Inflammatory macrophage (primary cell): ENCODE data around the gene ACSL6.
A peak's percentile ranks its signal among the peaks of the same experiment; 100 is the strongest.

ENCODE experiments used
- DNase-seq, 2 donors: peaks; one replicate each; pipeline ENCODE4 v3.0.0-alpha.2; 2020 to 2022

The ACSL6 gene

DNA sequence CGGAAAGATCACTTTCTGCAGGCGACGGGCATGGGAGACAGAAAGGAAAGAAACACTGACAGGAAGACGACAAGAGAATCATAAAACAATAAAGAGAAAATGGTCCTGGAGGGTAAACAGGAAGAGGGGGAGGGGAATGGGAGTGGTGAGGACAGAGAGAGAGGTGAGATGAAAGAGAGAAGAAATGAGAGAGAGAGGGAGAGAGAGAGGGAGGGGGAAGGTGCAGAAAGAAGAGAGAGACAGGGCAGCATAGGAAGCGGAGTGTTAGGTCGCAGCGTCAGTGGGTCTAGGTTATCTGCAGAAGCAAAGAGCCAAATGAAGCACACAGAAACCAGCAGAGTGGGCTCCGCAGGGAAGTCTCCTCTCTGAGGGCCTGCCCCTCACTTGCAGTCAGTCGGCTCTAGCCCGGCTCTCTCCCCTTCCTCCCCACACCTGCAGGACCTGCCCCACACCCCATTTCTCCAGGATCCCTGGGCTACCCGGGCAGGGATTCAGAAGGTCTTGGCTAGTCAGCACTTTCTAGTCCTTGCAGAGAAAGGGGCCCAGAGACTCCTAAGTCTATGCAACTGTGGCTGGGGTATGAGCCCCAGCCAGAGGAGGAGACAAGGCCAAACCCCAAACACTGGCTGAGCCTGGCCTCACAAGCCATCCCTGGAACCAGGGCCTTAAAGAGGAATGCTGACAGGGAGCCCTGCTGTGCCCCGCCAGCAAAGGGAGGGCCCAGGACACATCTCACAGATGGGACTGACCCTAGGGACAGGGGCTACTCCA, 36.3 kb downstream of the ACSL6 start:
- no peak for DNase-seq

GRCh38 chr5:131974622-131974955, 36.9 kb downstream of the ACSL6 start:
- DNase-seq: no peak

DNA sequence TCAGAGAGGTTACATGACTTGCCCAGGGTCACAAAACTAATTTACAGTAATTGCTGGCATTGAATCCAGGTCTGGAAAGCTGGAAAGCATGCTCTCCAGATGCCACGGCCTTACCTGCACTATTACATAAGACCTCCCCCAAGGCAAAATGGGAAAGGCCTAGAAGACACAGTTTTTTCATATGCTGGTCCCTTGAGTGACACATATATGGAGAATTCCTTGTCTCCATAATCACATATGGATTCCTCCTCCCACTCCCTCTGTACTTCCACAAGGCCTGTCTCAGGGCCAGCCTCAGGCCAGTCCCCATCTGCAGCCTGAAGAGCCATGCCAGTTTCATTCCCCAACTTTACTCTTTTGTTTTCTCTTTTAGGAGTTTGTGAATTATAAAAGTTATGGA, 37.4 kb downstream of the ACSL6 start:
- DNase-seq: no peak

- no peak for DNase-seq
Measured at GRCh38 chr5:131973089-131973712, 38.3 kb downstream of the ACSL6 start.

GRCh38 chr5:131968396-131968954, 43.0 kb downstream of the ACSL6 start:
- no peak for DNase-seq

GRCh38 chr5:131966551-131966950, 44.9 kb downstream of the ACSL6 start:
- DNase-seq: no peak

DNA sequence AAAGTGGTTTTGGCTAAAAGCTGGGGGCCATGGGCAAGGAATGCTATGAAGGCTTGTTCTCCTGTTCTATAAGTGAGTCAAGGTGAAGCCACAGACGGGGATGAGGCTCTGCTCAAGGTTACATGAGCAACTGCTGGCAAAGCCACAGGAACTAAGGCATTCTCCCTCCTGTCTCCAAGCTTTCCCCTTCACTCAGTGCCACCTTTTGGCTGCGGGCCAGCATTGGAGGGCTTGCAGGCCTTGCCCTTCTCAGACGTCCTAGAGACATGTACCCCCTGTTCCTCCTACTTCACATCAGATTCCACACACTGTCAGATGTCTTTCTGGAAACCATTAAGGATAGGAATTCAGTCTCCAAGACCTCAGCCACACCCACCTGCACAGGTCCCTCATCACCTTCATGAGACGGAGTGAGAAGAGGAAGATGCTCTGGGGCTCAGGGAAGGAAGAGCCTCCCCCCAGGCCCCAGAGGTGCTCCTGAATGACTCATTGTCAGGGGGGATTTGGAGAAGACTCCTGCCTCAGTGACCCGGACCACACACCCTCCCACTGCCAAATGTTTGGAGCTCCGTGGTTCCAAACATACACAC, 45.5 kb downstream of the ACSL6 start:
- DNase-seq: no peak

DNA sequence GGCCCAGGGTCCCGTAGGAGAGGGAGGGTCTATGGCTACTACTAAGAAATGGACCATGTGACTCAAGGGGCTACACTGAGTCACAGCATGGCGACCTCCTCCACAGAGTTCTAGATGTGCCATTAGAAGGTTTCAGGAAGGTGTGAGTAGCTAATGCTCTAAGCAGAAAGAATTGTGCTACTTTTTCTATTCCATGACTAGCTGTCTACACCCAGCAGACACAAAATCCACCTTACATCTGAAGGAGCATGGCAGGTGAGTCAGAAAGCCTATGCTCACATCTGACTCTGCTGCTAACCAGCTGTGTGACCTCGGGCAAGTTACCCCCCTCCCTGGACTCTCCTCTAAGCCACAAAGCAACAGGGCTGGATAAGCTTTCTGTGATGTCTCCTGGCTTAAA, 51.6 kb downstream of the ACSL6 start:
- no peak for DNase-seq

- no peak for DNase-seq
Measured at GRCh38 chr5:131959136-131959535, 52.3 kb downstream of the ACSL6 start.

- no peak for DNase-seq
Measured at GRCh38 chr5:131957721-131958441, 53.6 kb downstream of the ACSL6 start.

DNA sequence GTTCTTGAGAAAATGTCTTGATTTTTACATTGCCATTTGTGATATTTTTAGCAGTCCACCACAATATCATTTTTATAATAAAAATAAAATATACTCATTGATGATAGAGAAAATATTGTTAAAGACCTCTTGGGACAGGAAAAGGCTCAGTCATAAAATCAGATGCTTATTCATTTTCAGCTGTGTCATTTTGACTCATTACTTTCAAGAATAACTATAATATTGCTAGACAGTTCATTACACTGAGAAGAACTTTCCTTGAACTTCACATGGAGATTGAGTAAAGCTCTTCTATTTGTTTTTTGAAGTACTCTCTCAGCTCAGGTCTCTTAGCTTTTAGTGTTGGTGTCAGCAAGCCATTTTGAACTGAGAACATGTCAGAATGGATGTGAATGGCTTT, 57.5 kb downstream of the ACSL6 start:
- no peak for DNase-seq

DNA sequence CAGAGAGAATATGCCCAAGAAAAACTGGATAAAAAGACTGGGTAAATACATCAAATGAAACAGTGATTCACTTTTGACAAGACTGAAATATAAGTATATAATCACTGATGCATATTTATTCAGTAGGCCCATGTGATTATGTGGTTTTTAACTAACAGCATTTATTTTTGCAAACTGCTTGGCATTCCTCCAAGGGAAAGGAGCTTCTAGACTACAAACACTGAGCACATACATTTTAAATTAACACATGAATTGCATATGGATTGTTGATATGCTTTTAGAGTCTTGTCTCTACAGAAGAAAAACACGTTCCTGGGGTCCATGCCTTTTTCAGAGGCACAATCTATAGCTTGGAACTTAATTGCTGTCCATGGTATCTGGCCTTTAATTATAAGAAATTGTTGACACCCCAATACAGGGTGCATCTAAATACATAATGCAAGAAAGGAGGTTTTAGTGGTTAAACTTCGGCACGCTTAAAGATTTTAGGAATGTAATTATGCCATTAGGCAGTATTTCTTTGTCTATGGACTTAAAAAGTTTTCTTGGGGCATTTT, 59.1 kb downstream of the ACSL6 start:
- DNase-seq: no peak

DNA sequence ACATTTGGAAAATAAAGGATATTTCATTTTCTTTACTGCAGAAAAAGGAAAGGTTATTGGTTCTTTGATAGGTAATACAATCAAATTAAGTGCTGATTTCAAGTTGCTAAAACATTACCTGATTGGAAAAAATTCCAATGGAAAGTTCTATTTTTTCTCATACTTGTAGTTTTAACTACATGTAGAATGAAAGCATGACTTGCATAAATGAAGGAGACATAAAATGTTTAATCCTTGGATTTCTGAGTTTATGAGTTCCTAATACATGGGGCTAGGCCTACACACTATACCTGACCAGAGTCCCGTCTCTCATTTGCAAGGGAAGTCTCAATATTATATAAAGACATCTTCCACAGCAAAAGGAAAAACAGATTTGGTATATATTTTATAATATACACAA, 60.8 kb downstream of the ACSL6 start:
- no peak for DNase-seq

DNA sequence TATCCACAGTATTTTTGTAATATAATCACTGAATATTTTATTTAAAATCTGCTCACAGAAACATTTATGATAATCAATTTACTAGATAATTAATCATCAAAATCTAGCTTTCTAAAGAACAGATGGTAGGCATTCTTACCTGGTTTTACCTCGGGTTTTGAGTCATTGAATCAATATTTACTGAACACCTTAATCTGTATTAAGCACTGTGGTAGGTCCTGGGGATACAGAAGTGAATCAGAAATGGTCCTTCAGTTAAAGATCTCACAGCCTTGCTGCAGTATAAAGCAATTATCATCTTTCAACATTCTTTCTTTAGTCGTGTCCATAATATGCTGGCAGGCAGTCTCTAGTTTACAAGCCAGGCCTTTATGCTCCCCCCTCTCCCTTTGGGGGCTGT, 64.0 kb downstream of the ACSL6 start:
- no peak for DNase-seq

GRCh38 chr5:131945551-131946168, 65.8 kb downstream of the ACSL6 start, which contains the start of gene MEIKIN:
Gene MEIKIN, minus strand, starts transcription at chr5:131945663. Its CDS starts 158 bp downstream, at chr5:131945505.
- no peak for DNase-seq

GRCh38 chr5:131944702-131945550, 66.5 kb downstream of the ACSL6 start:
- peak; percentile 75 to 79 for DNase-seq

GRCh38 chr5:131943916-131944315, 67.5 kb downstream of the ACSL6 start:
- peak; percentile 52 to 80 for DNase-seq

DNA sequence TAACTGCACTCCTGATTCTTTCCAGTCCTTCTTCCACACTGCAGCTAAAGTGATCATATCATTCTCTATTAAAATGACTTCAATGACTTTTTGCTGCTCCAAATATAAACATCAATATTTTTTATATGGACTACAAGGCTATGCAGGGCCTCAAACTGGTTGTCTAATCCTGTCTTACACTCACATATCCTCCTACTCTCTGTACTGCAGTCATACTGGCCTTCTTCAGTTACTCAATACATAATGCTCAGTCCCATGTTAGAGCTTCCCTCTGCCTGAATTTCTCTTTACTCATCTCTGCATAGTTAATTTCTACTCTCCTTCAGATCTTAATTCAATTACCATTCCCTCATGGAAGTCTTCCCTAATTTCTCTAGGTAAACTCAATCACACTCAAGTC, 69.4 kb downstream of the ACSL6 start:
- DNase-seq: peak; percentile 64 to 70

GRCh38 chr5:131939690-131940345, 71.6 kb downstream of the ACSL6 start:
- DNase-seq: no peak

DNA sequence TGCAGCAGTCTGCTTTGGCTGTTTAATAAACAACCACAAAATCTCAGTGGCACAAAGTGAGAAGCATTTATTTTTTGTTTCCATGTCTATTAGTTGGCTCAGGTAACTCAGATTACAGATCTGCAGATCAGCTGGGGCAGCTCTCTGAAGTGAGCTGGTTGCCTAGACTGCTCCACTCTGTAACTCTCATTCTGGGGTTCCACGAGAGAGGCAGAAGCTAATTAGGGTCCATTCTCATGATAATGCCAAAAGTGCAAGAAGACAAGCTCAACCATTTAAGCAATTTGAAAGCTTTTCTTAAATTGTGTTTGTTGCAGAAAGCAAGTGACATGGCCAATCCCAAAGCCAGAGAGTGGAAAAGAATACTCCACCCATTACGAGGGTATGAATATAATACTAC, 79.2 kb downstream of the ACSL6 start:
- DNase-seq: no peak

DNA sequence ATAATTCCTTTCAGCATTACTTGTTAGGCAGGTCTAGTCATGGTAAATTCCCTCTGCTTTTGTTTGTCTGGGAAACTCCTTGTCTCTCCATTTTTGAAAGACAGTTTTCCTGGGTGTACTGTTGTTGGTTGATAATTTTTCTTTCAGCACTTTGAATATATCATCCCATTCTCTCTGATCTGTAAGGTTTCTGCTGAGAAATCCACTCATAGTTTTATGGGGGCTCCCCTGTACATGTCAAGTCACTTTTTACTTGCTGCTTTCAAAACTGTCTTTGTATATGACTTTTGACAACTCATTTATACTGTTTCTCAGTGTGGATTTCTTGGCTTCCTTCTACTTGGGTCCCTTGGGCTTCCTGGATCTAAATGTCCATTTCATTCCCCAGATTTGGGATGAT, 82.5 kb downstream of the ACSL6 start:
- DNase-seq: no peak
